Esophagus (tissue), 2 donors: Measurements from ENCODE around the gene PNRC2. TPM values are rescaled to one million over a fixed set of nuclear protein-coding genes. Genes with fewer than 3 reads are reported as not detected.

ENCODE experiments used
- H3K27ac ChIP-seq, 2 donors: one replicate each; pipeline ENCODE4 v1.5.1; 2013; ENCODE audit warnings: low read depth in 2 of 2, mild to moderate bottlenecking in 2 of 2, inconsistent platforms in 1 of 2, low read length in 1 of 2, moderate library complexity in 1 of 2
- H3K27me3 ChIP-seq, 2 donors: one replicate each; pipeline ENCODE4 v1.6.1; 2013; ENCODE audit warnings: low read length in 2 of 2, control low read depth in 1 of 2, mild to moderate bottlenecking in 1 of 2; ENCODE audit not compliant: insufficient read depth in 2 of 2, control insufficient read depth in 1 of 2
- H3K36me3 ChIP-seq, 2 donors: one replicate each; pipeline ENCODE4 v1.6.1; 2013; ENCODE audit warnings: low read length in 1 of 2; ENCODE audit not compliant: control insufficient read depth in 2 of 2, insufficient read depth in 2 of 2
- H3K4me1 ChIP-seq, 2 donors: one replicate each; pipeline ENCODE4 v1.6.1; 2013; ENCODE audit warnings: low read length in 1 of 2; ENCODE audit not compliant: control insufficient read depth in 2 of 2, insufficient read depth in 2 of 2
- H3K4me3 ChIP-seq, 2 donors: one replicate each; pipeline ENCODE4 v1.5.1; 2013; ENCODE audit warnings: low read length in 2 of 2, mild to moderate bottlenecking in 2 of 2, low read depth in 1 of 2, moderate library complexity in 1 of 2
- H3K9me3 ChIP-seq, 2 donors: one replicate each; pipeline ENCODE4 v1.6.1; 2013; ENCODE audit warnings: mild to moderate bottlenecking in 2 of 2, low read depth in 1 of 2, low read length in 1 of 2, moderate library complexity in 1 of 2; ENCODE audit not compliant: control insufficient read depth in 2 of 2, insufficient read depth in 1 of 2
- WGBS, 2 donors: extraction: QIAGEN DNeasy Blood & Tissue Kit; methylation state at CpG; one replicate each; pipeline ENCODE4 v1.1.7; 2013; 5-methylcytosine and 5-hydroxymethylcytosine counted together
- polyA plus RNA-seq, 2 donors: library from polyadenylated mRNA; stranded (reverse); fragments of 200-250 nt; gene quantifications; one replicate each; pipeline ENCODE4 v1.2.3, GENCODE V29; 2013
- donor health status: healthy with polysubstance abuse.
- donor health status: Bipolar disorder and iron deficiency.

The PNRC2 gene
- polyA plus RNA-seq, 2 donors: 54.2 to 69.1 TPM

- Histone ChIP-seq H3K27me3 (no peaks in the 10 kb centered on the region), H3K4me3 (no peak overlapping the region), H3K9me3 (no peaks in the 10 kb centered on the region), H3K27ac (no peak overlapping the region), H3K4me1 (no peaks in the 10 kb centered on the region), H3K36me3 (no peaks in the 10 kb centered on the region)
- 91 to 92% methylated on average over 8 of the region's 8 CpGs for WGBS, 2 donors
Measured at GRCh38 chr1:23922321-23922943, 37.2 kb upstream of the PNRC2 start.

GRCh38 chr1:23923592-23924499 is 35.8 kb upstream of the PNRC2 start:
- Histone ChIP-seq H3K4me3 (no peak overlapping the region), H3K27me3 (no peaks in the 10 kb centered on the region), H3K9me3 (no peaks in the 10 kb centered on the region), H3K27ac (no peak overlapping the region), H3K4me1 (no peaks in the 10 kb centered on the region), H3K36me3 (no peaks in the 10 kb centered on the region)
- 35 to 42% methylated on average over 8 of the region's 8 CpGs for WGBS, 2 donors

- H3K4me1 ChIP-seq: no peaks in the 10 kb centered on the region
- H3K27me3 ChIP-seq: no peaks in the 10 kb centered on the region
- WGBS, 2 donors: 92 to 93% methylated on average over 11 of the region's 11 CpGs
- no peak overlapping the region for H3K4me3 ChIP-seq
- H3K9me3 ChIP-seq: no peaks in the 10 kb centered on the region
- H3K36me3 ChIP-seq: no peaks in the 10 kb centered on the region
- no peak overlapping the region for H3K27ac ChIP-seq
Measured at GRCh38 chr1:23924601-23925000, 35.0 kb upstream of the PNRC2 start.

- Histone ChIP-seq H3K27me3 (no peaks in the 10 kb centered on the region), H3K27ac (no peak overlapping the region), H3K4me1 (no peaks in the 10 kb centered on the region), H3K4me3 (no peak overlapping the region), H3K36me3 (no peaks in the 10 kb centered on the region), H3K9me3 (no peaks in the 10 kb centered on the region)
- 82 to 84% methylated on average over 3 of the region's 3 CpGs for WGBS, 2 donors
Measured at GRCh38 chr1:23925279-23925678, 34.3 kb upstream of the PNRC2 start.

- Histone ChIP-seq H3K9me3 (no peaks in the 10 kb centered on the region), H3K36me3 (no peaks in the 10 kb centered on the region), H3K27ac (no peak overlapping the region), H3K27me3 (no peaks in the 10 kb centered on the region), H3K4me3 (no peak overlapping the region), H3K4me1 (no peaks in the 10 kb centered on the region)
- WGBS, 2 donors: 63 to 68% methylated on average over 1 of the region's 1 CpG
Measured at GRCh38 chr1:23927097-23927496, 32.5 kb upstream of the PNRC2 start.

- no peak overlapping the region for H3K27ac ChIP-seq
- H3K27me3 ChIP-seq: no peaks in the 10 kb centered on the region
- H3K36me3 ChIP-seq: no peaks in the 10 kb centered on the region
- no peak overlapping the region for H3K4me3 ChIP-seq
- 86 to 87% methylated on average over 4 of the region's 4 CpGs for WGBS, 2 donors
- no peaks in the 10 kb centered on the region for H3K9me3 ChIP-seq
- no peaks in the 10 kb centered on the region for H3K4me1 ChIP-seq
Measured at GRCh38 chr1:23928789-23929188, 30.8 kb upstream of the PNRC2 start.

- Histone ChIP-seq H3K4me1 (no peaks in the 10 kb centered on the region), H3K4me3 (no peak overlapping the region), H3K27ac (no peak overlapping the region), H3K36me3 (no peaks in the 10 kb centered on the region), H3K27me3 (no peaks in the 10 kb centered on the region), H3K9me3 (no peaks in the 10 kb centered on the region)
- WGBS, 2 donors: 90 to 91% methylated on average over 5 of the region's 5 CpGs
Measured at GRCh38 chr1:23930270-23930669, 29.4 kb upstream of the PNRC2 start.

GRCh38 chr1:23930861-23931490 is 28.7 kb upstream of the PNRC2 start:
- 45 to 55% methylated on average over 11 of the region's 11 CpGs for WGBS, 2 donors

GRCh38 chr1:23931491-23931880 is 28.1 kb upstream of the PNRC2 start:
- Histone ChIP-seq H3K27ac (no peak overlapping the region), H3K4me1 (no peaks in the 10 kb centered on the region), H3K4me3 (no peak overlapping the region), H3K9me3 (no peaks in the 10 kb centered on the region), H3K36me3 (no peaks in the 10 kb centered on the region), H3K27me3 (no peaks in the 10 kb centered on the region)
- WGBS, 2 donors: 70 to 73% methylated on average over 1 of the region's 1 CpG

More at GRCh38 chr1:23930861-23931490, 28.7 kb upstream of the PNRC2 start:
- no peaks in the 10 kb centered on the region for H3K9me3 ChIP-seq
- no peak overlapping the region for H3K4me3 ChIP-seq
- no peaks in the 10 kb centered on the region for H3K27me3 ChIP-seq
- no peaks in the 10 kb centered on the region for H3K4me1 ChIP-seq
- H3K36me3 ChIP-seq: no peaks in the 10 kb centered on the region
- H3K27ac ChIP-seq: no peak overlapping the region
